ENCODE measurements around the gene SNRNP200.

SNRNP200 gene

DNA sequence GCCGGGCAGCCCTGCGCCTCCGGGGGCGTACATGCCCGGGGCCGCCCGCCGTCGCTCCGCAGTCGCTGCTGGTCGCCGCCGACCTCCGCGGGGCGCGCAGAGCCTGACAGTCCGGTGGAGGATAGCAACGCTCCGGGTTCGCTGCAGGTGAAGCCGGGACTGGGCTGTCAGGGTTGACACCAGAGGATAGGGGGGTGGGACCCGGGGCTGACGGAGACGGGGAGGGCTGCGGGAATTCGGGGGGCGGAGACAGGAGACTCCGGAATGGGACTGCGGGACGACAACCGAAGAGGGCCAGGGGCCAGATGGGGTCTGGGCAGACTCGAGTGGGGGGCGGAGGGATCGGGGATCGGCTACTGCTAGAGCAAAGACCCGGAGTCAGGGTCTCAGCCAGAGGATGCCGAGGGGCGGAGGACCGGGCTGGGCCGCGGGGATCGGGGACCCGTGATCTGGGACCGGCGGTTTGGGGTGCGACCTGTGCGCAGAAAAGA is 40.0 kb downstream of the SNRNP200 start:
- TF ChIP-seq, protein P1, sequence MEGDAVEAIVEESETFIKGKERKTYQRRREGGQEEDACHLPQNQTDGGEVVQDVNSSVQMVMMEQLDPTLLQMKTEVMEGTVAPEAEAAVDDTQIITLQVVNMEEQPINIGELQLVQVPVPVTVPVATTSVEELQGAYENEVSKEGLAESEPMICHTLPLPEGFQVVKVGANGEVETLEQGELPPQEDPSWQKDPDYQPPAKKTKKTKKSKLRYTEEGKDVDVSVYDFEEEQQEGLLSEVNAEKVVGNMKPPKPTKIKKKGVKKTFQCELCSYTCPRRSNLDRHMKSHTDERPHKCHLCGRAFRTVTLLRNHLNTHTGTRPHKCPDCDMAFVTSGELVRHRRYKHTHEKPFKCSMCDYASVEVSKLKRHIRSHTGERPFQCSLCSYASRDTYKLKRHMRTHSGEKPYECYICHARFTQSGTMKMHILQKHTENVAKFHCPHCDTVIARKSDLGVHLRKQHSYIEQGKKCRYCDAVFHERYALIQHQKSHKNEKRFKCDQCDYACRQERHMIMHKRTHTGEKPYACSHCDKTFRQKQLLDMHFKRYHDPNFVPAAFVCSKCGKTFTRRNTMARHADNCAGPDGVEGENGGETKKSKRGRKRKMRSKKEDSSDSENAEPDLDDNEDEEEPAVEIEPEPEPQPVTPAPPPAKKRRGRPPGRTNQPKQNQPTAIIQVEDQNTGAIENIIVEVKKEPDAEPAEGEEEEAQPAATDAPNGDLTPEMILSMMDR (IDR thresholded peaks at IDR 0.05; ENCODE audit: borderline replicate concordance, insufficient read depth, low read depth, low read length) = no peak
- H3K4me3 ChIP-seq (ENCODE audit: low read depth, low read length) = peak overlapping the region; percentile 96

DNA sequence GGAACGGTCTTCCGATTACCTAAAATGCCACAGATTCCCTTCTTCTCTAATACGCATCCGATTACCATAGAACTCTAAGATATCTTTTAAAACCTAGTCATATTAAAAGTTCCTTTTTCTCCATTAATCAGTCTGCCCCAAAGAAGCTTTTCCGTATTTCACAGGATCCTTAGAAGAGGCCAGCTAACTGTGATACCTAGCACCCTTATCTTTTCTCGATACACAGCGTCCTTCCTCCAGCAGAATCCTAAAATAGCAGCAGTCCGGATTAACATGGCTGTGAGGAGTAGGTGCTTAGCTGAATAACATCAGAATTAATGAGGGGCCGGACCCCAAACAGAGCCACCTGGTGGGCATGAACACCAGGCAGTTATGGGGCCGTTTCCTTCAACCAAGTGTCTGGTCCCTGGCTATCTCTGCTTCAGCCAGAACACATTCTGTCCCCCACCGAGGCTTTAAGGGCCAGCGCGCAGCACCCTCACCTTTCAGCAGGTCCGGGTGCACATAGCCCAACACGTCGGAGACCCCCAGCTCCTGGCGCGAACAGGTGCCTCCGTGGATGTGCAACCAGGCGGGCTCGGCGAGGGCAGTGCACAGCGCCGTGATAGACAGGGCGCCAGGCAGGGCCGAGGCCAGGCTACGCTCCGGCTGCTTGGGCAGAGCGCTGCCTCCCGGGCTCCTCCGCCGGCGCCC is 40.5 kb downstream of the SNRNP200 start:
- TF ChIP-seq, protein P1 (IDR thresholded peaks at IDR 0.05; ENCODE audit: borderline replicate concordance, insufficient read depth, low read depth, low read length) = peak; percentile 61

DNA sequence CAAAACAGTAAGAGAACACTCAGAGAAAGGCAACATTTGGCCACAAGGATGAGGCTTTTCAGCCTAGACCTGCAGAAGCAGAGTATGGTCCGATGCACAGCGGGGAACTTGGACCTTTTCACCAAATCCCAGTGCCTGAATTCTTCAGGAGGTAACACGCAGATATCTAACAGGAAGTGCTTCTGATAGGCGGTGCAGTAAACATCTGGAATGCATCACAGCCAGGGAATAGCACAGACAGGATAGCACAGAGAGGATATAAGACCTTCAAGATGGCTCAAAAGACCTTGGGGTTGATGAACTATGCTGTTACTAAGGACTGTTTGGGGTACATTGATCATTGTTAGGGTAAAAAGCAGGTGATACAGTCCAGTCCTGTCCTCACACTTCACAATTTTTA is 41.3 kb downstream of the SNRNP200 start:
- peak overlapping the region; percentile 18 for H3K4me3 ChIP-seq (ENCODE audit: low read depth, low read length)
- TF ChIP-seq, protein P1 (IDR thresholded peaks at IDR 0.05; ENCODE audit: borderline replicate concordance, insufficient read depth, low read depth, low read length) = no peak

More for the DNA sequence above, 40.5 kb downstream of the SNRNP200 start:
- peak overlapping the region; percentile 96 for H3K4me3 ChIP-seq (ENCODE audit: low read depth, low read length)

DNA sequence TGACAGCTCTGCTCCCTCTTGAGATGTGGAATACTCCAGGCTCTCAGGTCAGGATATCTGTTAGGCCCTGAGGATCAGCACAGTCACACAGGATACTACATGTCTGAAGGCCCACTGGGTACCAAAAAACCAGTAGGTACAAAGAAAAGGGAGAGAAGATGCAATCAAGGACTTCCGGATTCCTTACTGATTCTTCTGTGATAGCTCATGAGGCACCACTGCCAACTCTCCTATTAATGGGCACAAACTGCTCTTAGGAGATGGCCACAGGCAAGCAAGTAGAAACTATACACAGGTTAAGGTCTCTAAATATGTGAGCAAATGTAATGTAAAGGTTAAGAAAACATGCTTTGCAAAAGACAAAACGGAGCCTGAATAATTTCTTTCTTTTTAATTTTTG is 43.0 kb downstream of the SNRNP200 start:
- TF ChIP-seq, protein P1 (IDR thresholded peaks at IDR 0.05; ENCODE audit: borderline replicate concordance, insufficient read depth, low read depth, low read length) = no peak
- no peak overlapping the region for H3K4me3 ChIP-seq (ENCODE audit: low read depth, low read length)

DNA sequence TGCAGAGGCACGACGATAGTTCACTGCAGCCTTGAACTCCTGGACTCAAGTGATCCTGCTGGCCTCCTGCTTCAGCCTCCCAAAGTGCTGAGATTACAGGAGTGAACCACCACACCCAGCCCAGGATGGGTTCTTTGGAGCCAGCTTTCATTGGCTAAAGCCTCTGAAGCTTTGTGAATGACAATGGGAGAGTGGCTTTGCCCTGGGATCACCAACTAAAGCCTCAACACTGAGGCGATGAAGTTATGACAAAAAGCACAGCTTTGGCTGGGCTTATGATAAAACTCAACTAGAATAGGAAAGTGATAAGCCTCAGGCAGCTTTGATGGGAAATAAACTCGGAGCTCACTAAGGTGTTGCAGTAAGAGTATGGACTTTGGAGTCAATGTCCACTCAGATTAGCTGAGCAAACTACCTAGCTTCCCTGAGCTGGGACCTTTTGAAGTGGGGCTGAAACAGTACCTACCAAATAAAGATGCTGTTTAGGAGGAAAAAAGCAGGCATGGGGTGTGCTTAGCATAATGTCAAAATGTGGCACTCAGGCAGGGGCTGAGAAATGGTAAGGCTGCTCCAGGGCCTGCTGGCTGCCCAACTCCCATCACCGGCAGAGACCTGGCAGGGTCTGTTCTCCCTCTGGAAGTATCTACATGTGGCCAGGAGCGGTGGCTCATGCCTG is 43.9 kb downstream of the SNRNP200 start:
- H3K4me3 ChIP-seq (ENCODE audit: low read depth, low read length) = no peak overlapping the region
- TF ChIP-seq, protein P1 (IDR thresholded peaks at IDR 0.05; ENCODE audit: borderline replicate concordance, insufficient read depth, low read depth, low read length) = no peak

DNA sequence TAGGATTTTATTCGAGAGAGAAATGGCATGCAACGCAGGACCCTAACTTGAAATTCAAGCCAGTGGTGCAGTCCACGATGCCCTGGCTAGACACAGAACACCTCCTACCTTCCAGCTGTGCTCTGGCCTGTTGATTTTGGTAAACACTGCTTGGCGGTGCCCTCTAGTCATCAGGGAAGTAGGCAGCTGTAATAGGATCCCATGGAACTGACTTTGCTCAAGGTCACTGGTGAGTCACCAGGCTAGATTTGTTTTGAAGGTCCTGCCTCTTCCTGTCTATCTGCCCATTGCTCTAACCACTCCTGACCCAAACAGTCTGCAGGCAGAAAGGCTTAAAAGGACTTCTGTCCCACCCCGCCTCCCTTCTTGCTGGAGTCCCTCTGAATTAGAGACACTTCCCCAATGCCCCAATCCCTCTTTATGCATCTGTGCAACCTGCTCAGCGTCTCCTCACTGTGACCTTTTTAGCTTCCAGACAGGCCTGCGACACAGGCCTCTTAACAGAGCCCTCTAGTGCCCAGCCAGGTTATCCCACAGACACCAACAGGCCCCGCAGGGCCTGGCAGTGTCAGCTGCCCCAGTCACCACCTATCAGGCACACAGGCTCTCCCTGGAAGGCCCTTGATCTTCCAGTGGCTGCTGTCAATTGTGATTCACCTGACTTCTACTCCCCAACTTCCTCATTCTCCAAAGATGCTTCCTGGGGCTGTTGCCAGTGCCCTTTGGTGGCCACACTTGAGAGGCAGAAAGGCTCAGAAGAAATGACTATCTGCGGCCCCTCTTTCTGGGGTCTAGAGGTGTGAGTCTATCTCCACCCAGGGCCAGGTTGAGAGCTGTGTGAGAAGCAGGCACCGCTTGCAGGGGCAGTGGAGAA is 44.7 kb downstream of the SNRNP200 start:
- no peak overlapping the region for H3K4me3 ChIP-seq (ENCODE audit: low read depth, low read length)
- TF ChIP-seq, protein P1 (IDR thresholded peaks at IDR 0.05; ENCODE audit: borderline replicate concordance, insufficient read depth, low read depth, low read length) = peak; percentile 66
